Choroid plexus epithelial cell (primary cell): ENCODE data around the gene ADAM11.

ENCODE experiments used
- DNase-seq: peaks from one replicate; pipeline ENCODE4 v3.0.0-alpha.2; 2010; ENCODE audit warnings: low read depth
- H3K4me3 ChIP-seq: 2 replicates; pipeline ENCODE4 v1.5.1; 2011; ENCODE audit warnings: low read depth, mild to moderate bottlenecking, control low read depth, low read length, moderate library complexity
- TF ChIP-seq, protein P1 (sequence below): conservative IDR thresholded peaks from 2 replicates; pipeline ENCODE4 v1.5.1; 2011; ENCODE audit warnings: low read depth, mild to moderate bottlenecking, control low read depth, inconsistent platforms, low read length, moderate library complexity

ADAM11 gene

DNA sequence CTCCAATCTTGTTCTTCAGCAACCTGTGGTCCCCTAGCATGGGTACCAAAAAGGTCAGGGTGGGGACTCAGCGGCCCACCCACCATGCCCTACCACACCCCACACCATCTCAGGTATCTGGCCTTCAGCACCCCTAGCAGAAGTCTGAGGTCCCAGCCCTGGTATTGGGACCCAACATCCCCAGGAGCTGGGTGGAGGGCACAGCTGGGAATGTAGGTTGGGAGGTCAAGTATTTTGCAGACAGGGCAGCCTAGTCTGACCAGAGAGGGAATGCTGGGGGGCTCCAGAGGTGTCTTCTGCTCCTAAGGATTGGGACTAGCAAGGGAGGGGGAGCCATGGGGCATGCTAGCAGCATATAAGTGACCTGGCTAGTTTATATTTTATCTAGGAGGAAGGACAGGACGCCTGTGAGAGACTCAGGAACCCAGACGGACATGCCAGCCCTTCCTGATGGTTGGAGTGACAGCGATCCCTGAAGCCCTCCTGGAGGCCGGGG is 822 bp upstream of the ADAM11 start:
- TF ChIP-seq, protein P1, sequence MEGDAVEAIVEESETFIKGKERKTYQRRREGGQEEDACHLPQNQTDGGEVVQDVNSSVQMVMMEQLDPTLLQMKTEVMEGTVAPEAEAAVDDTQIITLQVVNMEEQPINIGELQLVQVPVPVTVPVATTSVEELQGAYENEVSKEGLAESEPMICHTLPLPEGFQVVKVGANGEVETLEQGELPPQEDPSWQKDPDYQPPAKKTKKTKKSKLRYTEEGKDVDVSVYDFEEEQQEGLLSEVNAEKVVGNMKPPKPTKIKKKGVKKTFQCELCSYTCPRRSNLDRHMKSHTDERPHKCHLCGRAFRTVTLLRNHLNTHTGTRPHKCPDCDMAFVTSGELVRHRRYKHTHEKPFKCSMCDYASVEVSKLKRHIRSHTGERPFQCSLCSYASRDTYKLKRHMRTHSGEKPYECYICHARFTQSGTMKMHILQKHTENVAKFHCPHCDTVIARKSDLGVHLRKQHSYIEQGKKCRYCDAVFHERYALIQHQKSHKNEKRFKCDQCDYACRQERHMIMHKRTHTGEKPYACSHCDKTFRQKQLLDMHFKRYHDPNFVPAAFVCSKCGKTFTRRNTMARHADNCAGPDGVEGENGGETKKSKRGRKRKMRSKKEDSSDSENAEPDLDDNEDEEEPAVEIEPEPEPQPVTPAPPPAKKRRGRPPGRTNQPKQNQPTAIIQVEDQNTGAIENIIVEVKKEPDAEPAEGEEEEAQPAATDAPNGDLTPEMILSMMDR, result no peak
- H3K4me3 ChIP-seq, result no peak overlapping the region
- no peak for DNase-seq

- DNase-seq, result no peak
These were observed 513 bp downstream of the ADAM11 start for GRCh38 chr17:44759086-44759915.

GRCh38 chr17:44759916-44760243 is 1.1 kb downstream of the ADAM11 start:
- H3K4me3 ChIP-seq, result no peak overlapping the region
- no peak for DNase-seq
- TF ChIP-seq, protein P1, result no peak

More at GRCh38 chr17:44759086-44759915, 513 bp downstream of the ADAM11 start:
- TF ChIP-seq, protein P1, result no peak
- H3K4me3 ChIP-seq, result peak overlapping the region; percentile 37

GRCh38 chr17:44760474-44761308 is 1.9 kb downstream of the ADAM11 start:
- TF ChIP-seq, protein P1, result no peak
- H3K4me3 ChIP-seq, result no peak overlapping the region
- DNase-seq, result no peak

- H3K4me3 ChIP-seq, result no peak overlapping the region
- DNase-seq, result no peak
- TF ChIP-seq, protein P1, result peak; percentile 3
These were observed 3.4 kb downstream of the ADAM11 start for GRCh38 chr17:44761932-44762810.

DNA sequence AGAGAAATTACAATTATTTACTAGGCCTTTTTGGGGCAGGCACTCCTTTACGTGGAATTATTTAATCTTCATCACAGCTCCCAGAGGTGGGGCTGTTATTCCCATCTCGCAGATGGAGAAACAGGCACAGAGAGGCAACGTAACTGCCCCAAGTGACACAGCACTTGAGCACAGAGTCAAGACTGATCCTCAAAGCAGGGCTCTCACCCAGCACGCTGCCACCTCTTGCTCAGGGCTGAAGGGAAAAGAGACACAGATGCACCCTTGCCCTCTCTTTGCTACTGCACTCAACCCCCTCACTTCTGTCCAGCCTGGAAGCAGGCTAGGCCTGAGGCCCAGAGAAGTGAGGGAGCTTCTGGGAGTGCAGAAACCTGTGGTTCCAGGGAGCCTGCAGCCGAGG is 4.4 kb downstream of the ADAM11 start:
- no peak for DNase-seq
- no peak overlapping the region for H3K4me3 ChIP-seq
- TF ChIP-seq, protein P1, result no peak
